Measurements from ENCODE around the gene LIPA.

DNA sequence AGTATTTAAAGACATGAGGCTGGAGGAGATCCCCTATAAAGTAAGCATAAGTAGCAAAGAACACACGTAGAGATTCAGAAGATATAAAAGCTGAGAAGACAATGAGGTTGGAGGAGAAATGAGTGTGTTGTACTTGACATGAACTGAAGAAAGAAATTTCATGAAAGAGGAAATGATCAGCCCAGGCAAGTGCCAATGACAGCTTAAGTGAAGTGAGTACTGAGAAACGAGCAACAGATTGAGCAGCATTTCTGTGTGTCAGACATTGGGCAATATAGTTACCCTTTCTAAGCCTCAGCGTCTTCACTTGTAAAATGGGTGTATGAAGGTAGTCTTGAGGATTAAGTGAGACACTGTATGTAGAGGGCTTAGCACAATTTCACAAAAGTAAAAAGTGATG, 4.8 kb upstream of the LIPA start:
- TF ChIP-seq, protein P1, sequence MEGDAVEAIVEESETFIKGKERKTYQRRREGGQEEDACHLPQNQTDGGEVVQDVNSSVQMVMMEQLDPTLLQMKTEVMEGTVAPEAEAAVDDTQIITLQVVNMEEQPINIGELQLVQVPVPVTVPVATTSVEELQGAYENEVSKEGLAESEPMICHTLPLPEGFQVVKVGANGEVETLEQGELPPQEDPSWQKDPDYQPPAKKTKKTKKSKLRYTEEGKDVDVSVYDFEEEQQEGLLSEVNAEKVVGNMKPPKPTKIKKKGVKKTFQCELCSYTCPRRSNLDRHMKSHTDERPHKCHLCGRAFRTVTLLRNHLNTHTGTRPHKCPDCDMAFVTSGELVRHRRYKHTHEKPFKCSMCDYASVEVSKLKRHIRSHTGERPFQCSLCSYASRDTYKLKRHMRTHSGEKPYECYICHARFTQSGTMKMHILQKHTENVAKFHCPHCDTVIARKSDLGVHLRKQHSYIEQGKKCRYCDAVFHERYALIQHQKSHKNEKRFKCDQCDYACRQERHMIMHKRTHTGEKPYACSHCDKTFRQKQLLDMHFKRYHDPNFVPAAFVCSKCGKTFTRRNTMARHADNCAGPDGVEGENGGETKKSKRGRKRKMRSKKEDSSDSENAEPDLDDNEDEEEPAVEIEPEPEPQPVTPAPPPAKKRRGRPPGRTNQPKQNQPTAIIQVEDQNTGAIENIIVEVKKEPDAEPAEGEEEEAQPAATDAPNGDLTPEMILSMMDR (IDR thresholded peaks at IDR 0.05) = no peak
- TF ChIP-seq POLR2AphosphoS5 (IDR thresholded peaks at IDR 0.05) = no peak
- no peak for TF ChIP-seq POLR2A (IDR thresholded peaks at IDR 0.05)
